ENCODE data around the gene ACP1. TPM values are rescaled to one million over a fixed set of nuclear protein-coding genes. Genes with fewer than 3 reads are reported as not detected.

ACP1 gene
- total and polyA plus RNA-seq, 2 experiments from 2014 or later = 189 to 281 TPM

GRCh38 chr2:259789-260331 lies 4.9 kb upstream of the ACP1 start:
- Histone ChIP-seq H3K4me3 (no peak overlapping the region), H3K9me2 (ENCODE audit: insufficient read depth) (no peaks in the 10 kb centered on the region), H3K4me1 (ENCODE audit: insufficient read depth) (peaks cover 12% of the 10 kb centered on the region), H3K79me2 (replicated peaks; ENCODE audit: insufficient read depth) (peaks cover 56% of the 10 kb centered on the region), H3K36me3 (ENCODE audit: insufficient read depth) (peaks cover 11% of the 10 kb centered on the region), H3K4me2 (no peak overlapping the region), H2AFZ (no peak overlapping the region), H3F3A (replicated peaks; ENCODE audit: low read depth) (no peaks in the 10 kb centered on the region), H3K27ac (ENCODE audit: low read depth) (no peak overlapping the region), H4K20me1 (replicated peaks; ENCODE audit: insufficient read depth) (peaks cover 6% of the 10 kb centered on the region; the same call in 1 of the 2 replicates), H3K27me3 (ENCODE audit: insufficient read depth) (peaks cover 12% of the 10 kb centered on the region)
- H3K36me3 Mint-ChIP-seq (ENCODE audit: low read depth) = peaks cover 40% of the 10 kb centered on the region
- no peak for ATAC-seq
- H3K4me1 Mint-ChIP-seq = peaks cover 13% of the 10 kb centered on the region
- H3K9me3 Mint-ChIP-seq = peaks cover 27% of the 10 kb centered on the region
- no peak overlapping the region for H3K27ac Mint-ChIP-seq
- H3K27me3 Mint-ChIP-seq (ENCODE audit: insufficient read depth, low read depth, poor library complexity) = peaks cover 24% of the 10 kb centered on the region
- TF ChIP-seq JUNB (IDR thresholded peaks at IDR 0.05; ENCODE audit: unreplicated experiment) (no peak), ZNF331 (CRISPR knock-in tag; IDR thresholded peaks at IDR 0.05; ENCODE audit: low read depth) (no peak), EZH2phosphoT487 (IDR thresholded peaks at IDR 0.05; ENCODE audit: unreplicated experiment) (no peak), EZH2 (IDR thresholded peaks at IDR 0.05; ENCODE audit: low read depth, unreplicated experiment) (no peak), POLR2AphosphoS5 (IDR thresholded peaks at IDR 0.05; ENCODE audit: low read depth) (no peak), STAT1 (IDR thresholded peaks at IDR 0.05; ENCODE audit: unreplicated experiment) (no peak), CTCF (conservative IDR thresholded peaks at IDR 0.05; ENCODE audit: low read depth in 2 of 2) (no peak), ZNF114 (CRISPR knock-in tag; IDR thresholded peaks at IDR 0.05) (no peak), ETS1 (IDR thresholded peaks at IDR 0.05) (no peak), REST (IDR thresholded peaks at IDR 0.05; ENCODE audit: unreplicated experiment) (no peak), NANOG (IDR thresholded peaks at IDR 0.05; ENCODE audit: borderline replicate concordance) (no peak), CREB1 (CRISPR knock-in tag; IDR thresholded peaks at IDR 0.05; ENCODE audit: low read depth) (no peak), ZNF462 (CRISPR knock-in tag; IDR thresholded peaks at IDR 0.05) (no peak)
- DNase-seq (ENCODE audit: low spot score) = no peak
- H3K4me3 Mint-ChIP-seq = no peak overlapping the region

Data from GM23338 (cell line).